Spinal cord (tissue), 10 donors: ENCODE results near the gene METTL2B. TPM values are rescaled to one million over a fixed set of nuclear protein-coding genes. Genes with fewer than 3 reads are reported as not detected.
"Not testable (repeated sequence)": the region's sequence is repeated elsewhere in the genome, so short reads cannot be mapped to it uniquely, and the experiment has no call there.

ENCODE experiments used
- DNase-seq, 6 donors: peaks; one replicate each; pipeline versions ENCODE4 v3.0.0 to v3.0.0-alpha.2; 2013 to 2015; ENCODE audit warnings: low spot score in 6 of 6, low read depth in 4 of 6
- H3K27ac ChIP-seq: one replicate; pipeline ENCODE4 v1.5.1; 2013; ENCODE audit warnings: low read depth, low read length, control low read depth
- H3K27me3 ChIP-seq: one replicate; pipeline ENCODE4 v1.6.1; 2013; ENCODE audit warnings: low read length; ENCODE audit not compliant: control insufficient read depth, insufficient read depth
- H3K36me3 ChIP-seq: one replicate; pipeline ENCODE4 v1.6.1; 2013; ENCODE audit warnings: low read length; ENCODE audit not compliant: control insufficient read depth, insufficient read depth
- H3K4me1 ChIP-seq: one replicate; pipeline ENCODE4 v1.6.1; 2013; ENCODE audit warnings: low read length; ENCODE audit not compliant: control insufficient read depth, insufficient read depth
- H3K4me3 ChIP-seq: one replicate; pipeline ENCODE4 v1.5.1; 2013; ENCODE audit warnings: low read depth, low read length, control low read depth
- H3K9me3 ChIP-seq: one replicate; pipeline ENCODE4 v1.6.1; 2013; ENCODE audit warnings: low read length; ENCODE audit not compliant: control insufficient read depth, insufficient read depth
- WGBS: methylation state at CpG from one replicate; pipeline ENCODE4 v1.1.5; 2013; ENCODE audit warnings: missing lambda C conversion rate; ENCODE audit not compliant: insufficient coverage; 5-methylcytosine and 5-hydroxymethylcytosine counted together
- polyA plus RNA-seq, 2 donors: library from polyadenylated mRNA; unstranded; fragments of 120-200 nt; gene quantifications; one replicate each; pipeline ENCODE4 v1.2.1, GENCODE V29; 2013; ENCODE audit not compliant: insufficient read length in 2 of 2
- total RNA-seq, 2 donors: library from RNA; depleted of rRNA in 1 of 2; stranded (reverse); fragments of 120-200 nt in 1 of 2; fragments of >200 nt in 1 of 2; gene quantifications; one replicate each; pipeline versions ENCODE4 v1.2.3 to v1.2.4, GENCODE V29; 2013 to 2014
- donor health status: healthy.

Gene METTL2B
- total and polyA plus RNA-seq, 4 donors = 31.6 to 39.3 (median 34.4) TPM

DNA sequence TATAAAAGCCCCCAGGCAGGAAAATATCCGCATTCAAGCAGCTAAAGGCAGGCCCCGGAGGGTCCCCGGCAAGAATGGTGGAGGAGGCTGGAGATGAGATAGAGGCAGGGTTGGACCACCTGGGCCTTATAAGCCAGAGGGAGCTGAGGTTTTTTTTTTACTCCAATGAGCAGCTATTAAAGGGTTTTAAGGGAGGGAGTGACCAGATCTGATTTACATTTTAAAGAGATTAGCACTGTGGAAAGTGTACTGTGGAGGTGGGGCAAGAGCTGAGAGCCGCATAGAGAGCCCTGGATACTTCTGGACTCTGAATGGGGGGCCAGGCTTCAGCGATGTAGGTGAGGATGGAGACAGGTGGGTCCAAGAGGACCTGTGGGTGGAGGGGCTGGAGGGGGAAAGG, 40.5 kb downstream of the METTL2B start:
- H3K4me1 ChIP-seq, H3K36me3 ChIP-seq, H3K4me3 ChIP-seq, H3K27ac ChIP-seq, DNase-seq, H3K27me3 ChIP-seq, H3K9me3 ChIP-seq: not testable (repeated sequence)
- WGBS = 62% methylated on average over 4 of the region's 5 CpGs

DNA sequence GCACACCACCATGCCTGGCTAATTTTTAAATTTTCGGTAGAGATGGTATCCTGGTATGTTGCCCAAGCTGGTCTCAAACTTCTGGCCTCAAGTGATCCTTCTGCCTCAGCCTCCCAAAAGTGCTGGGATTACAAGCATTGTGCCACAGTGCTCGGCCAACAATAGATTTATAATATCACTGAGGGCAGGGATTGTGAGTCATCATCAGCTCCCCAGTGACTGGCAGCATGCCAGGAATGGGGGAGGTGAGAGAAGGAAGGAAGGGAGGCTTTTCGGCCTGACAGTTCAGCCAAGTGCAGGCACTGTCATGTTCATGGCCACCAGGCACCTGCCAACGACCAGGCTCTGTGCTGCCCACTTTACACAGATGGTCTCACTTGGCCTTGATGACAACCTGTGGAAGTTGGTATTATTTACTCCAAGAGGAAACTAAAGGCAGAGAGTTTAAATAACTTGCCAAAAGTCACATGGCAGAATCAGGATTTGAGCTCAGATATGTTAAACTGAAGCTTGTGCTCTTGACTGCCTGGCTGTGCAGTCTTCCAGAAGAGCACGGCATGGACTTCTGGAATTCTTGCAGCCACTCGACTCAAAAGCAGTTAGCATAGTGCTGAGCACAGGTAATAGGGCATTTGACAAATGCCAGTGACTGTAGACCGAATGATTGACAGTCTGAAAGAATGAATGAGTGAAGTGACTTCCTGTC, 46.8 kb downstream of the METTL2B start:
- 22% methylated on average over 2 of the region's 7 CpGs for WGBS
- H3K27ac ChIP-seq, H3K9me3 ChIP-seq, H3K4me1 ChIP-seq, H3K4me3 ChIP-seq, H3K27me3 ChIP-seq, H3K36me3 ChIP-seq: not testable (repeated sequence)
- peak in 2 of 6 donors; percentile 27 to 44 for DNase-seq

DNA sequence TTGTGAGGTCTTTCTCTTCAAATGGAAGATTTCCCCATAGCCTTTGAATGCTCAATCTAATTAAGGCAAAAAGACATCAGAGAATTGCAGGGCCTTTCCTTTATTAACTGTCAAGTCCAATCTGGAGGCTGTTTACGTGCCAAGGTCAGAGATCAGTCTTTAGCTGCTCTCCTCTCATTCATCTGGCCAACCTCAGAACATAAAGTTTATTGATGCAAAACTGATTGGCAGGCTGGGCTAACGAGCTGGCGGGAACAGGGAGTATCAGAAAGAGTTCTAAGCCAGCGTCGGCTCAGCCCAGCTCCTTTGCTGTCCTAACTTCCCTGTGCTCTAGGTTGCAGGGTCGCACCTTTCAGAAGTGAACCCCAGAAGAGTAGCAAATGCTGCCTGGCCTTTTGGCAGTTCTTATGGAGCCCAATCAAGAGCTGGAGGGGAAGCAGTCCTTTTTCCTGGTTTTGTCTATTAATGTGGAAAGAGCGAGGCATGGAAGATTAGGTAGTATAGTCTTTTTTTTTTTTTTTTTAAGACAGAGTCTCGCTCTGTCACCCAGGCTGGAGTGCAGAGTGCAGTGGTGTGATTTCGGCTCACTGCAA, 47.5 kb downstream of the METTL2B start:
- not testable (repeated sequence) for H3K9me3 ChIP-seq, H3K27ac ChIP-seq, H3K4me3 ChIP-seq, H3K4me1 ChIP-seq, DNase-seq, H3K27me3 ChIP-seq, H3K36me3 ChIP-seq
- 29% methylated on average over 5 of the region's 9 CpGs for WGBS

DNA sequence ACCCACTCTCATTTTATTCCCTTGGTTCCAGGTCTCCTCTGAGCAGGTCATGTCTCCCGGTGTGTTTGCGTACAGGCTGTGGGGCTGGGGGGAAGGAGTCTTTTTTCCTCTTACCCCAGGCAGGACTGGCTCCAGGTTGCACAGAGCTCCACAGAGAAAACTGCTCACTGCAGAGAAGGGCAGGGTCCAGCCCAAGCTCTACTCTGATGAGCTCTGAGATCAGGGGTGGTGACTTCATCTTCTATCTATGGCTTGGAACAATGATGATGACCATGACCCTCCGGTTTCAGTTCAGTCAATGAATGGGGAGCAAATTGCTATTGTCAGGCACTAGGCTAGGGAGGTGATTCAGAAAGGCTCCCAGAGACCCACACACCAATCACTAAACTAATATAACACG, 49.0 kb downstream of the METTL2B start:
- not testable (repeated sequence) for H3K27me3 ChIP-seq, H3K4me1 ChIP-seq, H3K27ac ChIP-seq, H3K36me3 ChIP-seq, DNase-seq, H3K9me3 ChIP-seq, H3K4me3 ChIP-seq
- no CpG with 5 or more reads among the region's 4 CpGs for WGBS

DNA sequence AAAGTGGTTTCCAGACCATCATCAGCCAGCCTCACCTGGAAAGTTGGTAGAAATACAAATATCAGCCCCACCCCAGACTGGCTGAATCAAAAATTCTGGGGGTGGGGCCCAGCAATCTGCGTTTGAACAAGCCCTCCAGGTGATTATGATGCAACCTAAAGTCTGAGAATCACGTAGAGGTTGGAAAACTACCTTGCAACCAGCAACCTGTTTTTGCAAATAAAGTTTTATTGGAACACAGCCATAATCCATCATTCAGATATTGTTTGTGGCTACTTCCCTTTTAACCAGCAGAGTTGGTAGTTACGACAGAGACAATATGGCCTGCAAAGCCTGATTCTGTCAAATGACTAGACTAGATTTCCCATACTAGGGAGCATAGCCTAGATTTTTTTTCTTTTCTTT, 49.5 kb downstream of the METTL2B start:
- not testable (repeated sequence) for H3K4me1 ChIP-seq, H3K9me3 ChIP-seq, H3K36me3 ChIP-seq, H3K4me3 ChIP-seq, H3K27ac ChIP-seq, H3K27me3 ChIP-seq, DNase-seq
- 100% methylated on average over 1 of the region's 3 CpGs for WGBS

DNA sequence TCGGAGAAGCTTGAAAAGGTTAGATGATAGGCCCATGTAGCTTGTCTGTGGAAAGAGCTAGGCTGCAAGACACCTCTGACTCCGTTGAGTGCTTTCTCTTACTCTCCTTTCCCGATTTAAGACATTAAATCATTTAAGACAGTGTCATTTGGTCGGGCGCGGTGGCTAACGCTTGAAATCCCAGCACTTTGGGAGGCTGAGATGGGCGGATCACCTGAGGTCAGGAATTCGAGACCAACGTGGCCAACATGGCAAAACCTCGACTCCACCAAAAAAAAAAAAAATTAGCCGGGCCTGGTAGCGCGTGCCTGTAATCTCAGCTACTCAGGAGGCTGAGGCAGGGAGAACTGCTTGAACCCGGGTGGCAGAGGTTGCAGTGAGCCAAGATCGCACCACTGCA, 52.6 kb downstream of the METTL2B start:
- H3K27me3 ChIP-seq, H3K4me3 ChIP-seq, H3K27ac ChIP-seq, H3K4me1 ChIP-seq, H3K36me3 ChIP-seq, DNase-seq, H3K9me3 ChIP-seq: not testable (repeated sequence)
- 90% methylated on average over 2 of the region's 16 CpGs for WGBS

DNA sequence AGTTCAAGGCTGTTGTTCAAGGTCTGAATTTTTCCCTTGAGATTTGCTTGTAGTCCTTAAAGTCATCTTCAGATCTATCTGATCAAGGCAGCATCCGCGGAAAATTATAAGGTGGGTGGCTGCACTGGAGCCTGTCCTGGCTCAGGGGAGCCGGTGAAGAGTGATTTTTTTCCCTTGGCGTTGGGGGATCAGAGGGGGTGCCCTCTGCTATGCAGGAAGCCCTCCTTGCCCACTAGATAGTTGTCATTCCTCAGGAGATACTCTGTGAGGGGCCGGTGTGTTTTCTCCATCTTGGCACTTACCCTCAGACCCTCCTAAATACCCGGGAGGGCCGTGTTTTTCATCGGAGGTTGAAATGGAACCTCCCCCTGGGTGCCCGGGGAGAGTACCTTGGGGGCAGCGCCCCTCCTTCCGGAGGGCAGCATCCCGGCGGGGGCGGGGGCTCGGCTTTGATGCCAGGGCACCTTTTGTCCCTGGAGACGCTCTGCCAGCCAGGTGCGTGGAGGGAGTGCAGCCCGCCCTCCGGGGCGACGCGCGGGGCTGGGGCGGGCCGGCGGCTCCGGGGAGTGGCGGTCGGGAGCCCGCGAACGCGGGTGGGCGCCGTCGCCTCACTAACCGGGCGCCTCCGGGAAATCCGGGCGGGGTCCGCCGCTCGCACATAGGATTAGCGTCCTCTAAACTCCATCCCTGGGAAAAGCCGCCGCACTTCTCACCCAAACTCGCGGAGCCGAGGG, 53.7 kb downstream of the METTL2B start:
- H3K36me3 ChIP-seq, H3K4me1 ChIP-seq, H3K27me3 ChIP-seq, H3K9me3 ChIP-seq: not testable (repeated sequence)
- H3K4me3 ChIP-seq = peak overlapping the region; percentile 58
- 1% methylated on average over 34 of the region's 50 CpGs for WGBS
- H3K27ac ChIP-seq = peak overlapping the region; percentile 40
- peak in 2 of 6 donors; percentile 10 to 25 for DNase-seq

DNA sequence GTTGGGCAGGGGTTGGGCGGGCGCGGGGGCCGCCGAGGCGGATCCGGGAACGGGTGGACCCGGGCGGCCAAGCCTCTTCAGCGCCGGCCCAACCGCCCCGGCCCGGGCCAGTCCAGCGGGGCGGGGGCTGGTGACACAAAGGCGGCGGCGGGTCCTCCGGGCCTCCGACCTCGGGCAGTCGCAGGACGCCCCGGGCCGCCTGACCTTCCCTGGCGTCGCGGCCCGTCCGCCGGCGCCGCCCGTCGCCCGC, 54.2 kb downstream of the METTL2B start:
- H3K4me3 ChIP-seq = peak overlapping the region; percentile 58
- H3K36me3 ChIP-seq = peaks cover 8% of the 10 kb centered on the region
- H3K9me3 ChIP-seq = no peaks in the 10 kb centered on the region
- H3K27me3 ChIP-seq = no peaks in the 10 kb centered on the region
- WGBS = under 1% methylated on average over 38 of the region's 38 CpGs
- peaks cover 4% of the 10 kb centered on the region for H3K4me1 ChIP-seq
- no peak for DNase-seq
- peak overlapping the region; percentile 40 for H3K27ac ChIP-seq

DNA sequence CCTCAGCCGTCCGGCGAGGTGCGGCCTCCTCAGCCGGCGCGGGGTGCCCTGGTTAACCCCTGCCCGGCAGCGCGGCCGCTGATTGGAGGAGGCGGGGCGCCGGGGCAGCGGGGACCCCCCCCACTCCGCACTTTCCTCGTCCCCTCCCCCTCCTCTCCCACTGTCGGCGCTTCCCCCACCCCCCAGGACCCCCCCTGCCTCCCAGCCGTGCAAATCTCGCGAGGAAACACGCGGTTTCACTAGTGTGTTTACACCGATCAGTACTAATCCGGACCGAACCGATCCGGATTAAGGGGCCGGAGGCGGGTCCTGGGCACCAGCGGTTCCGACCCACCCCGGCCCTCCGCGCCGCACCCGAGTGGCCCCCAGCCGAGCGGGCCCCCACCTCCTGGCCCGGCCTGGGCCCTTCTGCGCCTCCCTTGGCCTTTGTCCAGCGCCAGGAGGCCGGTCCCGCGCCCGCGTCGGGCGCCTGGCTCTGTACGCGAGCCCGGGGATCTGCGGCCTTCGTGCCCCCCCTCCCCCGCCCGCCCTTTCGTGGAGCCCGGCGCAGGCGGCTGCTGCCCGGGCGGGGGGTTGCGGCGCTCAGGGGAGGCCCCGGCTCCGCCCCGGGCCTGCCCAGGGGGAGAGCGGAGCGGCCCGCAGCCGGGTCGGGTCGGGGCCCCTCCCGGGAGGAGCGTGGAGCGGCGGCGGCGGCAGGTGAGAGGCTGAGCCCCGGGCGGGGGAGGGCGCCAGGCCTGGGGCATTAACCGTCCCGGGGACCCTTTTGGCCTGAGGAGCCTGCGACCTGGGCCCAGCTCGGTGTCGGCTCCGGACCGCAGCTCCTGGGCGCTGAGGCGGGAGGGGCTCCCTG, 54.8 kb downstream of the METTL2B start:
- Histone ChIP-seq H3K4me3 (peak overlapping the region; percentile 46), H3K27ac (peak overlapping the region; percentile 78)
- H3K27me3 ChIP-seq, H3K9me3 ChIP-seq, H3K4me1 ChIP-seq, H3K36me3 ChIP-seq: not testable (repeated sequence)
- under 1% methylated on average over 81 of the region's 92 CpGs for WGBS
- DNase-seq = peak in 5 of 6 donors; percentile 59 to 95 (median 82)
